Measurements from ENCODE around the gene RSPRY1.

The RSPRY1 gene

GRCh38 chr16:57185945-57186871 is at the start of gene RSPRY1, which contains the start of gene PSME3IP1:
TSS of gene RSPRY1 (plus strand) at chr16:57186329. CDS start at chr16:57204659, 18,330 bp downstream.
TSS of gene PSME3IP1 (minus strand) at chr16:57186039. CDS start at chr16:57173854, 12,185 bp downstream.
- peak; percentile 97 to 98 for DNase-seq (ENCODE audit: extremely low read depth in 1 of 2, low read depth in 1 of 2)

- no peak for DNase-seq (ENCODE audit: extremely low read depth in 1 of 2, low read depth in 1 of 2)
Observed at GRCh38 chr16:57137043-57137442, 49.1 kb upstream of the RSPRY1 start.

GRCh38 chr16:57137566-57138273 is 48.4 kb upstream of the RSPRY1 start:
- DNase-seq (ENCODE audit: extremely low read depth in 1 of 2, low read depth in 1 of 2), result no peak

- DNase-seq (ENCODE audit: extremely low read depth in 1 of 2, low read depth in 1 of 2), result no peak
Observed at GRCh38 chr16:57138281-57138935, 47.7 kb upstream of the RSPRY1 start.

GRCh38 chr16:57140931-57141668 is 45.0 kb upstream of the RSPRY1 start:
- no peak for DNase-seq (ENCODE audit: extremely low read depth in 1 of 2, low read depth in 1 of 2)

- DNase-seq (ENCODE audit: extremely low read depth in 1 of 2, low read depth in 1 of 2), result no peak
Observed at GRCh38 chr16:57141822-57142631, 44.1 kb upstream of the RSPRY1 start.

- no peak for DNase-seq (ENCODE audit: extremely low read depth in 1 of 2, low read depth in 1 of 2)
Observed at GRCh38 chr16:57143149-57143921, 42.8 kb upstream of the RSPRY1 start.

- DNase-seq (ENCODE audit: extremely low read depth in 1 of 2, low read depth in 1 of 2), result no peak
Observed at GRCh38 chr16:57144027-57144426, 42.1 kb upstream of the RSPRY1 start.

- no peak for DNase-seq (ENCODE audit: extremely low read depth in 1 of 2, low read depth in 1 of 2)
Observed at GRCh38 chr16:57145046-57146021, 40.8 kb upstream of the RSPRY1 start.

- DNase-seq (ENCODE audit: extremely low read depth in 1 of 2, low read depth in 1 of 2), result no peak
Observed at GRCh38 chr16:57146040-57146647, 40.0 kb upstream of the RSPRY1 start.

- DNase-seq (ENCODE audit: extremely low read depth in 1 of 2, low read depth in 1 of 2), result no peak
Observed at GRCh38 chr16:57146735-57147134, 39.4 kb upstream of the RSPRY1 start.

- DNase-seq (ENCODE audit: extremely low read depth in 1 of 2, low read depth in 1 of 2), result no peak
Observed at GRCh38 chr16:57147381-57148221, 38.5 kb upstream of the RSPRY1 start.

GRCh38 chr16:57148481-57148880 is 37.6 kb upstream of the RSPRY1 start:
- DNase-seq (ENCODE audit: extremely low read depth in 1 of 2, low read depth in 1 of 2), result no peak

- no peak for DNase-seq (ENCODE audit: extremely low read depth in 1 of 2, low read depth in 1 of 2)
Observed at GRCh38 chr16:57149391-57149790, 36.7 kb upstream of the RSPRY1 start.

GRCh38 chr16:57150682-57151330 is 35.3 kb upstream of the RSPRY1 start:
- DNase-seq (ENCODE audit: extremely low read depth in 1 of 2, low read depth in 1 of 2), result no peak

- DNase-seq (ENCODE audit: extremely low read depth in 1 of 2, low read depth in 1 of 2), result no peak
Observed at GRCh38 chr16:57151369-57151768, 34.8 kb upstream of the RSPRY1 start.
